H1 (cell line): ENCODE measurements around the gene RASGEF1C. TPM values are rescaled to one million over a fixed set of nuclear protein-coding genes. Genes with fewer than 3 reads are reported as not detected.

Source experiments
- ASH2L ChIP-seq: fragments of 200-600, 300-600 bp; sonication (generic); IDR thresholded peaks from one replicate; pipeline ENCODE4 v1.7.1; 2017; ENCODE audit warnings: low read length
- CHD1 ChIP-seq: IDR thresholded peaks from 2 replicates; pipeline ENCODE4 v1.6.1; 2012; ENCODE audit warnings: low read depth, low read length, improper control_type of control experiment
- CHD2 ChIP-seq: IDR thresholded peaks from 2 replicates; pipeline ENCODE4 v1.6.1; 2012; ENCODE audit warnings: low read length, improper control_type of control experiment
- EGR1 ChIP-seq: IDR thresholded peaks from 2 replicates; pipeline ENCODE4 v1.6.1; 2011; ENCODE audit warnings: low read depth, low read length, borderline replicate concordance
- FOSL1 ChIP-seq: IDR thresholded peaks from 2 replicates; pipeline ENCODE4 v1.6.1; 2011; ENCODE audit warnings: mild to moderate bottlenecking, low read depth, low read length, moderate library complexity; ENCODE audit not compliant: insufficient read depth
- JUN ChIP-seq: IDR thresholded peaks from 2 replicates; pipeline ENCODE4 v1.6.1; 2011; ENCODE audit warnings: low read depth, mild to moderate bottlenecking, improper control_type of control experiment, low read length
- KDM5A ChIP-seq: fragments of 200-600 bp; IDR thresholded peaks from 2 replicates; pipeline ENCODE4 v1.7.1; 2012; ENCODE audit warnings: mild to moderate bottlenecking, low read length, inconsistent platforms, mixed read lengths
- NRF1 ChIP-seq: IDR thresholded peaks from 2 replicates; pipeline ENCODE4 v1.6.1; 2011; ENCODE audit warnings: mild to moderate bottlenecking, low read depth, low read length, improper control_type of control experiment
- POU5F1 ChIP-seq: IDR thresholded peaks from 2 replicates; pipeline ENCODE4 v1.6.1; 2011; ENCODE audit warnings: low read depth, mild to moderate bottlenecking, low read length, moderate library complexity
- RXRA ChIP-seq: IDR thresholded peaks from 2 replicates; pipeline ENCODE4 v1.6.1; 2011; ENCODE audit warnings: low read depth, mild to moderate bottlenecking, low read length, moderate library complexity; ENCODE audit not compliant: insufficient read depth
- SAP30 ChIP-seq: fragments of 300-600 bp; sonication (generic); IDR thresholded peaks from 2 replicates; pipeline ENCODE4 v1.7.1; 2012; ENCODE audit warnings: low read length, moderate library complexity, mild to moderate bottlenecking, inconsistent platforms; ENCODE audit not compliant: insufficient read depth, insufficient replicate concordance
- SIN3A ChIP-seq, 2 experiments: IDR thresholded peaks in 1 of 2; conservative IDR thresholded peaks in 1 of 2; 2 replicates each; pipeline ENCODE4 v1.6.1; 2011 to 2012; ENCODE audit warnings: low read length in 2 of 2, improper control_type of control experiment in 1 of 2, low read depth in 1 of 2, mild to moderate bottlenecking in 1 of 2
- SP2 ChIP-seq: IDR thresholded peaks from 2 replicates; pipeline ENCODE4 v1.6.1; 2012; ENCODE audit warnings: mild to moderate bottlenecking, low read length, inconsistent platforms
- SP4 ChIP-seq: IDR thresholded peaks from 2 replicates; pipeline ENCODE4 v1.6.1; 2012; ENCODE audit warnings: low read length, inconsistent platforms
- TAF1 ChIP-seq: IDR thresholded peaks from 2 replicates; pipeline ENCODE4 v1.6.1; 2011; ENCODE audit warnings: mild to moderate bottlenecking, low read depth, low read length
- TAF7 ChIP-seq: optimal IDR thresholded peaks from 2 replicates; pipeline ENCODE3; 2011; ENCODE audit warnings: low read depth, mild to moderate bottlenecking, inconsistent platforms, low read length, moderate library complexity, borderline replicate concordance
- TEAD4 ChIP-seq: IDR thresholded peaks from 2 replicates; pipeline ENCODE4 v1.6.1; 2012; ENCODE audit warnings: low read depth, low read length, inconsistent platforms, mixed read lengths
- YY1 ChIP-seq: IDR thresholded peaks from 2 replicates; pipeline ENCODE4 v1.6.1; 2011; ENCODE audit warnings: low read depth, mild to moderate bottlenecking, low read length
- polyA plus RNA-seq, 7 experiments: library from polyadenylated mRNA; depleted of rRNA in 3 of 7; stranded (reverse) in 5 of 7; unstranded in 2 of 7; fragments of >200 nt in 5 of 7; fragments of 200-250 nt in 2 of 7; gene quantifications; 1 replicate in 5 of 7; 2 replicates in 1 of 7; 4 replicates in 1 of 7; pipeline versions ENCODE4 v1.2.1 to v1.2.3, GENCODE V29; 2011 to 2013; ENCODE audit warnings: missing spikeins in 2 of 7, mixed read lengths in 2 of 7
- total RNA-seq: library from RNA; stranded (reverse); fragmentation: NEBNext Ultra II Directional; extraction: Animal tissue kit (Norgen Biotek cat#: 25700); gene quantifications from 2 replicates; pipeline ENCODE4 v1.2.1, GENCODE V29; 2021
- TF ChIP-seq, protein P1 (sequence below): IDR thresholded peaks from 2 replicates; pipeline ENCODE4 v1.6.1; 2012; ENCODE audit warnings: inconsistent platforms
- TF ChIP-seq, protein P2 (sequence below): IDR thresholded peaks from 2 replicates; pipeline ENCODE4 v1.6.1; 2011; ENCODE audit warnings: low read depth, mild to moderate bottlenecking, low read length; ENCODE audit not compliant: insufficient read depth
- TF ChIP-seq, protein P3 (sequence below), 3 experiments: IDR thresholded peaks; 1 replicate in 2 of 3; 2 replicates in 1 of 3; pipeline versions ENCODE4 v1.5.1 to v1.6.1; 2011; ENCODE audit warnings: low read length in 3 of 3, mild to moderate bottlenecking in 3 of 3, inconsistent platforms in 2 of 3, low read depth in 1 of 3, moderate library complexity in 1 of 3; ENCODE audit not compliant: insufficient read depth in 1 of 3; ENCODE audit errors: control extremely low read depth in 1 of 3

The RASGEF1C gene
- total and polyA plus RNA-seq, 2 of the 8 experiments (the other 6 are each of a cell fraction or from before 2014, with no cell fraction given), result 0.26 to 0.61 TPM

DNA sequence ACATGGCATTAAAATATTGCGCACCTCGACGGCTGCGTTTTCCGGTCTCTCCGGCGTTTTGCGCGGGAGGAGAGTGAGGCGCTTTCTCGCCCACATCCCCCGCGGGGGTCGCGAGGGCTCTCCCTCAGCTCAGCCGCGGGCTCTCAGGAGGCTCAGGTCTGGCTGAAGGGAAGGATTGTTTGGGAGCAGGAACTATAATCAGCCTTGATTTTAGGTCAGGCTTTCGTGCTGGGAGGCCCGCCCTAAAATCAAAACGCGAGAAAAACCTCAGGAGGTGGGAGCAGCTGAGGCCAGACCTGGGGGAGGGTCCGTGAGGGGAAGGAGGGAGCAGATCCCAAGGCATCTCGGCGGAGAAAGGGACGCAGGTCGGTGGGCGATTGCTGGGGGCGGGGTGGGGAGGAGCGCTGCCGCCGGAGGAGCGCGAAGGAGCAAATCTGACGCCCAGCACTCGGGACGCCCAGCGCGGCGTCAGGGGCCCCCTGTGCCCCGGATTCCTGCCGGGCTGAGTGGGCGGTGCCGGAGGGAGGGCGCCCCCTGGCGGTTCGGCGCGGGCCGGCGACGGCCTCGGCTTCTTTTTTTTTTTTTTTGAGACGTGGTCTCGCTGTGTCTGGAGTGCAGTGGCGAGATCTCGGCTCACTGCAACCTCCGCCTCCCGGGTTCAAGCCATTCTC is 118.8 kb downstream of the RASGEF1C start (continued):
- TF ChIP-seq CHD2 (peak; percentile 59), KDM5A (no peak), TEAD4 (peak; percentile 66; the same call in 1 of the 2 replicates), YY1 (no peak; the same call in 1 of the 2 replicates), FOSL1 (no peak), CHD1 (no peak), RXRA (0 out of 2 replicates have a peak, but pooled peaks have one; percentile 64), SP4 (no peak), SP2 (no peak), POU5F1 (no peak), NRF1 (no peak), TAF1 (peak; percentile 49; the same call in 1 of the 2 replicates), SIN3A (conservative IDR thresholded peaks at IDR 0.05 in 1 of 2, IDR thresholded peaks at IDR 0.05 in 1 of 2; ENCODE audit: low read depth in 1 of 2, low read length in 2 of 2) (no peak; a peak in 1 of 4 replicates), EGR1 (peak; percentile 98), JUN (no peak), SAP30 (no peak), TAF7 (peak; percentile 37), ASH2L (peak; percentile 69)
- TF ChIP-seq, protein P1, sequence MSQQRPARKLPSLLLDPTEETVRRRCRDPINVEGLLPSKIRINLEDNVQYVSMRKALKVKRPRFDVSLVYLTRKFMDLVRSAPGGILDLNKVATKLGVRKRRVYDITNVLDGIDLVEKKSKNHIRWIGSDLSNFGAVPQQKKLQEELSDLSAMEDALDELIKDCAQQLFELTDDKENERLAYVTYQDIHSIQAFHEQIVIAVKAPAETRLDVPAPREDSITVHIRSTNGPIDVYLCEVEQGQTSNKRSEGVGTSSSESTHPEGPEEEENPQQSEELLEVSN, result peak; percentile 90
- TF ChIP-seq, protein P2, sequence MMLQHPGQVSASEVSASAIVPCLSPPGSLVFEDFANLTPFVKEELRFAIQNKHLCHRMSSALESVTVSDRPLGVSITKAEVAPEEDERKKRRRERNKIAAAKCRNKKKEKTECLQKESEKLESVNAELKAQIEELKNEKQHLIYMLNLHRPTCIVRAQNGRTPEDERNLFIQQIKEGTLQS, result no peak
- TF ChIP-seq, protein P3, sequence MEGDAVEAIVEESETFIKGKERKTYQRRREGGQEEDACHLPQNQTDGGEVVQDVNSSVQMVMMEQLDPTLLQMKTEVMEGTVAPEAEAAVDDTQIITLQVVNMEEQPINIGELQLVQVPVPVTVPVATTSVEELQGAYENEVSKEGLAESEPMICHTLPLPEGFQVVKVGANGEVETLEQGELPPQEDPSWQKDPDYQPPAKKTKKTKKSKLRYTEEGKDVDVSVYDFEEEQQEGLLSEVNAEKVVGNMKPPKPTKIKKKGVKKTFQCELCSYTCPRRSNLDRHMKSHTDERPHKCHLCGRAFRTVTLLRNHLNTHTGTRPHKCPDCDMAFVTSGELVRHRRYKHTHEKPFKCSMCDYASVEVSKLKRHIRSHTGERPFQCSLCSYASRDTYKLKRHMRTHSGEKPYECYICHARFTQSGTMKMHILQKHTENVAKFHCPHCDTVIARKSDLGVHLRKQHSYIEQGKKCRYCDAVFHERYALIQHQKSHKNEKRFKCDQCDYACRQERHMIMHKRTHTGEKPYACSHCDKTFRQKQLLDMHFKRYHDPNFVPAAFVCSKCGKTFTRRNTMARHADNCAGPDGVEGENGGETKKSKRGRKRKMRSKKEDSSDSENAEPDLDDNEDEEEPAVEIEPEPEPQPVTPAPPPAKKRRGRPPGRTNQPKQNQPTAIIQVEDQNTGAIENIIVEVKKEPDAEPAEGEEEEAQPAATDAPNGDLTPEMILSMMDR (IDR thresholded peaks at IDR 0.05; ENCODE audit: control extremely low read depth in 1 of 3, insufficient read depth in 1 of 3, low read depth in 1 of 3, low read length in 3 of 3), result peak; percentile 69 to 87 (median 80)
